HG03460 (cell line): ENCODE measurements around the gene SNHG17.
"Not testable (repeated sequence)": the region's sequence is repeated elsewhere in the genome, so short reads cannot be mapped to it uniquely, and the experiment has no call there.

Experiments
- ATAC-seq: cut with Tn5 transposase; IDR thresholded peaks from one replicate; pipeline ENCODE4 v1.9.1; 2021; ENCODE audit not compliant: unreplicated experiment

The SNHG17 gene

GRCh38 chr20:38434770-38435554, at the start of gene SNHG17:
Gene SNHG17, minus strand, starts transcription at chr20:38435328.
- ATAC-seq, result no peak

- no peak for ATAC-seq
These were observed 44.5 kb upstream of the SNHG17 start for GRCh38 chr20:38479596-38479995.

- no peak for ATAC-seq
These were observed 42.6 kb upstream of the SNHG17 start for GRCh38 chr20:38477747-38478146.

- ATAC-seq, result no peak
These were observed 38.3 kb upstream of the SNHG17 start for GRCh38 chr20:38473367-38473795.

- ATAC-seq, result peak; percentile 93
These were observed 37.6 kb upstream of the SNHG17 start, which contains the start of gene RALGAPB for GRCh38 chr20:38472513-38473366. Gene RALGAPB, plus strand, starts transcription at chr20:38472843. Its CDS starts 15,590 bp downstream, at chr20:38488433.

- no peak for ATAC-seq
These were observed 36.9 kb upstream of the SNHG17 start for GRCh38 chr20:38471987-38472512.

GRCh38 chr20:38471245-38471644, 36.1 kb upstream of the SNHG17 start:
- ATAC-seq, result no peak

GRCh38 chr20:38466983-38467382, 31.9 kb upstream of the SNHG17 start:
- ATAC-seq, result no peak

- ATAC-seq, result no peak
These were observed 31.0 kb upstream of the SNHG17 start for GRCh38 chr20:38466171-38466570.

- not testable (repeated sequence) for ATAC-seq
These were observed 26.4 kb upstream of the SNHG17 start for GRCh38 chr20:38461569-38461968.

- not testable (repeated sequence) for ATAC-seq
These were observed 26.0 kb upstream of the SNHG17 start for GRCh38 chr20:38461167-38461566.

- ATAC-seq, result not testable (repeated sequence)
These were observed 25.5 kb upstream of the SNHG17 start for GRCh38 chr20:38460631-38461030.

GRCh38 chr20:38460040-38460623, 25.0 kb upstream of the SNHG17 start:
- no peak for ATAC-seq

- no peak for ATAC-seq
These were observed 23.2 kb upstream of the SNHG17 start for GRCh38 chr20:38458314-38458713.

- no peak for ATAC-seq
These were observed 19.7 kb upstream of the SNHG17 start for GRCh38 chr20:38454556-38455473.

- peak; percentile 83 for ATAC-seq
These were observed 18.8 kb upstream of the SNHG17 start for GRCh38 chr20:38453941-38454340.

GRCh38 chr20:38452880-38453624, 17.9 kb upstream of the SNHG17 start:
- no peak for ATAC-seq

GRCh38 chr20:38450412-38450975, 15.4 kb upstream of the SNHG17 start:
- ATAC-seq, result no peak

- ATAC-seq, result no peak
These were observed 13.9 kb upstream of the SNHG17 start for GRCh38 chr20:38449046-38449445.
